GM12891 (cell line): Measurements from ENCODE around the gene PDP2.

Experiments used
- POLR2A ChIP-seq: IDR thresholded peaks from 2 replicates; pipeline ENCODE4 v1.6.1; 2011; ENCODE audit warnings: low read depth, low read length, control low read depth
- POLR2AphosphoS5 ChIP-seq: IDR thresholded peaks from 2 replicates; pipeline ENCODE4 v1.6.1; 2011; ENCODE audit warnings: low read depth, low read length, control low read depth
- SPI1 ChIP-seq: IDR thresholded peaks from 2 replicates; pipeline ENCODE4 v1.6.1; 2011; ENCODE audit warnings: low read depth, low read length, control low read depth
- TAF1 ChIP-seq: IDR thresholded peaks from 2 replicates; pipeline ENCODE4 v1.6.1; 2011; ENCODE audit warnings: low read depth, low read length, control low read depth

- TF ChIP-seq POLR2A (no peak), TAF1 (no peak), POLR2AphosphoS5 (no peak), SPI1 (no peak)
These were observed 38.7 kb downstream of the PDP2 start, which contains the start of gene CDH16 for GRCh38 chr16:66918803-66919568.
